Adrenal gland (tissue), 12 donors: ENCODE results near the gene TMTC4. TPM values are rescaled to one million over a fixed set of nuclear protein-coding genes. Genes with fewer than 3 reads are reported as not detected.

Experiments used
- DNase-seq, 7 donors: peaks; one replicate each; pipeline ENCODE4 v3.0.0-alpha.2; 2019 to 2020
- H3K27ac ChIP-seq, 5 donors: fragments of 200-600 bp; sonication (generic) in 4 of 5; 1 replicate in 3 of 5; 2 replicates in 2 of 5; pipeline versions ENCODE4 v1.5.1 to v1.8.0; 2016 to 2020; ENCODE audit warnings: mild to moderate bottlenecking in 1 of 5
- H3K27me3 ChIP-seq: fragments of 200-600 bp; 2 replicates; pipeline ENCODE4 v1.8.0; 2021
- H3K36me3 ChIP-seq, 2 donors: fragments of 200-600 bp; replicated peaks in 1 of 2; 1 replicate in 1 of 2; 2 replicates in 1 of 2; pipeline versions ENCODE4 v1.5.1 to v1.8.0; 2018 to 2022
- H3K4me1 ChIP-seq, 2 donors: fragments of 200-600 bp; replicated peaks in 1 of 2; 1 replicate in 1 of 2; 2 replicates in 1 of 2; pipeline versions ENCODE4 v1.5.1 to v1.8.0; 2018 to 2021
- H3K4me3 ChIP-seq, 4 donors: fragments of 200-600 bp; sonication (generic) in 3 of 4; one replicate each; pipeline ENCODE4 v1.5.1; 2016 to 2018
- H3K9me3 ChIP-seq, 3 donors: fragments of 200-600 bp; sonication (generic) in 1 of 3; replicated peaks in 1 of 3; 1 replicate in 2 of 3; 2 replicates in 1 of 3; pipeline versions ENCODE4 v1.5.1 to v1.8.0; 2016 to 2021
- POLR2A ChIP-seq, 2 donors: fragments of 450-650 bp; IDR thresholded peaks; one replicate each; pipeline ENCODE4 v1.6.1; 2017; ENCODE audit warnings: antibody characterized with exemption in 2 of 2, mild to moderate bottlenecking in 2 of 2, moderate library complexity in 1 of 2
- WGBS, 4 donors: extraction: QIAGEN DNeasy Blood & Tissue Kit in 2 of 4; methylation state at CpG; one replicate each; pipeline versions ENCODE4 v1.1.5 to v1.1.7; 2013 to 2017; 5-methylcytosine and 5-hydroxymethylcytosine counted together
- intact Hi-C, 2 donors: fragments of 100-400 bp; cut with DNase I; formaldehyde crosslinking; loops; one replicate each; pipeline versions ENCODE4 v1.14.1 to v1.15.0; 2022 to 2023
- polyA plus RNA-seq, 3 donors: library from polyadenylated mRNA; stranded (reverse); fragments of 200-250 nt in 2 of 3; fragments of 350-450 nt in 1 of 3; fragmentation: Illumina TruSeq in 1 of 3; extraction: RNeasy Lipid Tissue Mini Kit (QIAGEN cat#74804) in 1 of 3; gene quantifications; one replicate each; pipeline ENCODE4 v1.2.3, GENCODE V29; 2013 to 2014
- total RNA-seq, 9 donors: library from RNA; depleted of rRNA in 4 of 9; stranded (reverse); fragments of >200 nt in 4 of 9; fragments of 120-200 nt in 1 of 9; fragmentation: NEBNext Ultra II Directional in 1 of 9; extraction: Animal tissue kit (Norgen Biotek cat#: 25700) in 1 of 9; gene quantifications; one replicate each; pipeline versions ENCODE4 v1.1.0 to v1.2.4, GENCODE V29; 2013 to 2023
- TF ChIP-seq, protein P1 (sequence below), 6 experiments: fragments of 450-650 bp in 4 of 6; fragments of 200-600 bp in 2 of 6; sonication (generic) in 1 of 6; IDR thresholded peaks; 1 replicate in 5 of 6; 2 replicates in 1 of 6; pipeline versions ENCODE4 v1.5.1 to v1.8.0; 2016 to 2021; ENCODE audit warnings: antibody characterized with exemption in 6 of 6, mild to moderate bottlenecking in 2 of 6, moderate library complexity in 1 of 6
- donor health status: healthy with polysubstance abuse.
- donor health status: Bipolar disorder and iron deficiency.
- donor health status: DM: yes; HTN: yes; CAD: no.
- donor health status: DM: no; HTN: no; CAD: no.
- donor health status: DM: no; HTN: no; CAD: no.
- donor health status: DM: yes; HTN: yes; CAD: no.

TMTC4 gene
- total and polyA plus RNA-seq, 12 donors: 3.9 to 14.7 (median 9.4) TPM

DNA sequence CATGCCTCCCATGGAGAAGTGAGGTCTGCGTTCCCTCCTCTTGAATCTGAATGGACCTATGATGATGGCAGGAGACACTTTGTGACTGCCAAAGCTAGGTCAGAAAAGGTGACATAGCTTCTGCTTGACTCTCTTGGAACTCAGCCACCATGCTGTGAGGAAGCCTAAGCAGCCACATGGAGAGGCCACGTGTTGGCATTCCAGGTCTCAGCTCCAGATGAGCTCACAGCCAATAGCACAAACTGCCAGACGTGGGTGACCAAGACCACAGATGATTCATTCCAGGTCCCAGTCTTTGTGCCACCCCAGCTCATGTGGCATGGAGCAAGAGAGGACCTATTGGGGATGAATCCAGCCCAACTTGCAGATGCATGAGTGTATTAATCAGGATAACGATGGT is 77.3 kb downstream of the TMTC4 start:
- intact Hi-C loops: no loop called here
- TF ChIP-seq, protein P1, sequence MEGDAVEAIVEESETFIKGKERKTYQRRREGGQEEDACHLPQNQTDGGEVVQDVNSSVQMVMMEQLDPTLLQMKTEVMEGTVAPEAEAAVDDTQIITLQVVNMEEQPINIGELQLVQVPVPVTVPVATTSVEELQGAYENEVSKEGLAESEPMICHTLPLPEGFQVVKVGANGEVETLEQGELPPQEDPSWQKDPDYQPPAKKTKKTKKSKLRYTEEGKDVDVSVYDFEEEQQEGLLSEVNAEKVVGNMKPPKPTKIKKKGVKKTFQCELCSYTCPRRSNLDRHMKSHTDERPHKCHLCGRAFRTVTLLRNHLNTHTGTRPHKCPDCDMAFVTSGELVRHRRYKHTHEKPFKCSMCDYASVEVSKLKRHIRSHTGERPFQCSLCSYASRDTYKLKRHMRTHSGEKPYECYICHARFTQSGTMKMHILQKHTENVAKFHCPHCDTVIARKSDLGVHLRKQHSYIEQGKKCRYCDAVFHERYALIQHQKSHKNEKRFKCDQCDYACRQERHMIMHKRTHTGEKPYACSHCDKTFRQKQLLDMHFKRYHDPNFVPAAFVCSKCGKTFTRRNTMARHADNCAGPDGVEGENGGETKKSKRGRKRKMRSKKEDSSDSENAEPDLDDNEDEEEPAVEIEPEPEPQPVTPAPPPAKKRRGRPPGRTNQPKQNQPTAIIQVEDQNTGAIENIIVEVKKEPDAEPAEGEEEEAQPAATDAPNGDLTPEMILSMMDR (IDR thresholded peaks at IDR 0.05): no peak
- no peak for TF ChIP-seq POLR2A (IDR thresholded peaks at IDR 0.05)
- 86 to 100% (median 89%) methylated on average over 2 to 4 of the region's 4 CpGs for WGBS, 4 donors

GRCh38 chr13:100596516-100596915 is 78.1 kb downstream of the TMTC4 start:
- Histone ChIP-seq H3K9me3 (no peaks in the 10 kb centered on the region), H3K27ac (no peak overlapping the region), H3K36me3 (no peaks in the 10 kb centered on the region), H3K27me3 (no peaks in the 10 kb centered on the region), H3K4me1 (peaks cover 0 to 12% of the 10 kb centered on the region in 2 donors), H3K4me3 (no peak overlapping the region)
- WGBS, 4 donors: 69 to 100% (median 92%) methylated on average over 2 of the region's 2 CpGs
- TF ChIP-seq, protein P1 (IDR thresholded peaks at IDR 0.05): no peak
- TF ChIP-seq POLR2A (IDR thresholded peaks at IDR 0.05): no peak
- intact Hi-C loops: no loop called here
- DNase-seq: no peak

More for the DNA sequence above, 77.3 kb downstream of the TMTC4 start:
- Histone ChIP-seq H3K9me3 (no peaks in the 10 kb centered on the region), H3K27me3 (no peaks in the 10 kb centered on the region), H3K36me3 (no peaks in the 10 kb centered on the region), H3K4me1 (peaks cover 0 to 14% of the 10 kb centered on the region in 2 donors), H3K4me3 (no peak overlapping the region), H3K27ac (no peak overlapping the region)
- no peak for DNase-seq

- peak in 2 of 7 donors; percentile 26 to 37 for DNase-seq
- H3K27me3 ChIP-seq: no peaks in the 10 kb centered on the region
- H3K9me3 ChIP-seq: no peaks in the 10 kb centered on the region
- intact Hi-C loops: no loop called here
- H3K36me3 ChIP-seq: no peaks in the 10 kb centered on the region
- H3K27ac ChIP-seq: peak overlapping the region in 2 of 5 donors; percentile 9 to 13
- H3K4me1 ChIP-seq: peaks cover 0 to 7% of the 10 kb centered on the region in 2 donors
- 44 to 64% (median 53%) methylated on average over 4 of the region's 4 CpGs for WGBS, 4 donors
- H3K4me3 ChIP-seq: no peak overlapping the region
- TF ChIP-seq, protein P1 (IDR thresholded peaks at IDR 0.05): peak in 3 of 6 experiments; percentile 4 to 30 (median 12)
- TF ChIP-seq POLR2A (IDR thresholded peaks at IDR 0.05): no peak
Measured at GRCh38 chr13:100594731-100595130, 79.9 kb downstream of the TMTC4 start.

GRCh38 chr13:100594255-100594654 is 80.3 kb downstream of the TMTC4 start:
- intact Hi-C loops: no loop called here
- peaks cover 0 to 7% of the 10 kb centered on the region in 2 donors for H3K4me1 ChIP-seq
- H3K9me3 ChIP-seq: no peaks in the 10 kb centered on the region
- peak; percentile 33 to 84 (median 70) for DNase-seq
- H3K27me3 ChIP-seq: no peaks in the 10 kb centered on the region
- H3K27ac ChIP-seq: peak overlapping the region in 2 of 5 donors; percentile 13 to 68
- TF ChIP-seq POLR2A (IDR thresholded peaks at IDR 0.05): no peak
- TF ChIP-seq, protein P1 (IDR thresholded peaks at IDR 0.05): no peak
- no peak overlapping the region for H3K4me3 ChIP-seq
- WGBS, 4 donors: 34 to 48% (median 39%) methylated on average over 8 to 9 of the region's 9 CpGs
- no peaks in the 10 kb centered on the region for H3K36me3 ChIP-seq
